Upper lobe of right lung (tissue), 1 donor: ENCODE data around the gene RFX7. TPM values are rescaled to one million over a fixed set of nuclear protein-coding genes. Genes with fewer than 3 reads are reported as not detected.
A peak's percentile ranks its signal among the peaks of the same experiment; 100 is the strongest.

Experiments
- ATAC-seq: fragments of 200-7000 bp; cut with Tn5 transposase; one replicate; pipeline ENCODE4 v1.9.1; 2020; ENCODE audit warnings: mild to moderate bottlenecking, moderate library complexity
- DNase-seq: peaks from one replicate; pipeline ENCODE4 v3.0.0-alpha.2; 2020
- H3K27ac ChIP-seq: fragments of 200-600 bp; one replicate; pipeline ENCODE4 v1.8.0; 2022
- H3K27me3 ChIP-seq: fragments of 200-600 bp; one replicate; pipeline ENCODE4 v1.8.0; 2022; ENCODE audit warnings: mild to moderate bottlenecking
- H3K36me3 ChIP-seq: fragments of 200-600 bp; one replicate; pipeline ENCODE4 v1.8.0; 2022
- H3K4me1 ChIP-seq: fragments of 200-600 bp; one replicate; pipeline ENCODE4 v1.8.0; 2022
- H3K4me3 ChIP-seq: fragments of 200-600 bp; one replicate; pipeline ENCODE4 v1.8.0; 2022; ENCODE audit warnings: mild to moderate bottlenecking
- H3K9me3 ChIP-seq: fragments of 200-600 bp; one replicate; pipeline ENCODE4 v1.8.0; 2022
- CTCF ChIP-seq: fragments of 200-600 bp; IDR thresholded peaks from one replicate; pipeline ENCODE4 v1.8.0; 2022; ENCODE audit warnings: antibody characterized with exemption
- intact Hi-C: fragments of 100-400 bp; cut with DNase I; formaldehyde crosslinking; loops from one replicate; pipeline ENCODE4 v1.11.0; 2022
- total RNA-seq: library from RNA; stranded (reverse); fragmentation: NEBNext Ultra II Directional; extraction: Animal tissue kit (Norgen Biotek cat#: 25700); gene quantifications from one replicate; pipeline ENCODE4 v1.2.1, GENCODE V29; 2021
- donor health status: DM: no; HTN: yes; CAD: no; lungs with severe emphysema.

The RFX7 gene
- total RNA-seq, 1 donor from 2014 or later = 15.7 TPM

- TF ChIP-seq CTCF = no peak
- DNase-seq (no peak), ATAC-seq (no peak)
- Histone ChIP-seq H3K4me3 (no peak overlapping the region), H3K4me1 (no peaks in the 10 kb centered on the region), H3K27ac (no peak overlapping the region), H3K27me3 (no peaks in the 10 kb centered on the region), H3K9me3 (no peaks in the 10 kb centered on the region), H3K36me3 (no peaks in the 10 kb centered on the region)
- intact Hi-C loops = no loop called here
Measured at GRCh38 chr15:56051676-56052075, 192.0 kb downstream of the RFX7 start.

- TF ChIP-seq CTCF = no peak
- intact Hi-C loops = no loop called here
- no peaks in the 10 kb centered on the region for H3K27me3 ChIP-seq
Measured at GRCh38 chr15:56049577-56049976, 194.1 kb downstream of the RFX7 start.

GRCh38 chr15:56047354-56047753, 196.3 kb downstream of the RFX7 start:
- intact Hi-C loops = no loop called here
- Histone ChIP-seq H3K4me3 (no peak overlapping the region), H3K9me3 (no peaks in the 10 kb centered on the region), H3K27ac (no peak overlapping the region), H3K4me1 (no peaks in the 10 kb centered on the region), H3K27me3 (no peaks in the 10 kb centered on the region), H3K36me3 (no peaks in the 10 kb centered on the region)
- no peak for TF ChIP-seq CTCF
- DNase-seq = no peak
- ATAC-seq = no peak

More at GRCh38 chr15:56049577-56049976, 194.1 kb downstream of the RFX7 start:
- DNase-seq = no peak
- no peaks in the 10 kb centered on the region for H3K36me3 ChIP-seq
- ATAC-seq = peak; percentile 36
- H3K9me3 ChIP-seq = no peaks in the 10 kb centered on the region
- H3K4me3 ChIP-seq = no peak overlapping the region
- no peak overlapping the region for H3K27ac ChIP-seq
- H3K4me1 ChIP-seq = no peaks in the 10 kb centered on the region

- Histone ChIP-seq H3K9me3 (no peaks in the 10 kb centered on the region), H3K36me3 (no peaks in the 10 kb centered on the region), H3K27me3 (no peaks in the 10 kb centered on the region), H3K4me3 (no peak overlapping the region), H3K27ac (no peak overlapping the region), H3K4me1 (no peaks in the 10 kb centered on the region)
- no peak for TF ChIP-seq CTCF
- ATAC-seq (no peak), DNase-seq (no peak)
- intact Hi-C loops = no loop called here
Measured at GRCh38 chr15:56045068-56045748, 198.5 kb downstream of the RFX7 start.

- intact Hi-C loops = no loop called here
- H3K9me3 ChIP-seq = no peaks in the 10 kb centered on the region
- H3K4me1 ChIP-seq = no peaks in the 10 kb centered on the region
- no peak overlapping the region for H3K27ac ChIP-seq
- H3K36me3 ChIP-seq = no peaks in the 10 kb centered on the region
- no peak overlapping the region for H3K4me3 ChIP-seq
- ATAC-seq (no peak), DNase-seq (no peak)
- H3K27me3 ChIP-seq = no peaks in the 10 kb centered on the region
- TF ChIP-seq CTCF = no peak
Measured at GRCh38 chr15:56042982-56043980, 200.4 kb downstream of the RFX7 start.
